Kidney (tissue), 14 donors: Measurements from ENCODE around the gene CCDC192. TPM values are rescaled to one million over a fixed set of nuclear protein-coding genes. Genes with fewer than 3 reads are reported as not detected.
A peak's percentile ranks its signal among the peaks of the same experiment; 100 is the strongest.

Experiments
- DNase-seq, 5 donors: peaks; one replicate each; pipeline ENCODE4 v3.0.0-alpha.2; 2013 to 2020
- FAIRE-seq: peaks from 2 replicates; lab custom pipeline; 2012; peaks lifted over from hg19 to GRCh38; lab: Jason Lieb, UNC
- H3K27ac ChIP-seq, 2 donors: one replicate each; pipeline ENCODE4 v1.7.0; 2013; ENCODE audit warnings: low read depth in 2 of 2, low read length in 2 of 2, inconsistent platforms in 1 of 2
- H3K27me3 ChIP-seq: one replicate; pipeline ENCODE4 v1.7.1; 2013; ENCODE audit warnings: low read length, inconsistent platforms; ENCODE audit not compliant: control insufficient read depth, insufficient read depth
- H3K36me3 ChIP-seq, 3 donors: one replicate each; pipeline versions ENCODE4 v1.7.0 to v1.7.1; 2013; ENCODE audit warnings: low read length in 3 of 3, control low read depth in 1 of 3, inconsistent platforms in 1 of 3; ENCODE audit not compliant: insufficient read depth in 3 of 3, control insufficient read depth in 2 of 3
- H3K4me1 ChIP-seq, 3 donors: one replicate each; pipeline versions ENCODE4 v1.7.0 to v1.7.1; 2013; ENCODE audit warnings: low read length in 3 of 3, inconsistent platforms in 1 of 3, low read depth in 1 of 3; ENCODE audit not compliant: control insufficient read depth in 2 of 3, insufficient read depth in 2 of 3
- H3K4me3 ChIP-seq, 3 donors: one replicate each; pipeline versions ENCODE4 v1.7.0 to v1.8.1; 2013; ENCODE audit warnings: low read length in 3 of 3, control low read depth in 1 of 3, inconsistent platforms in 1 of 3
- H3K9ac ChIP-seq, 3 donors: one replicate each; pipeline versions ENCODE4 v1.7.0 to v1.7.1; 2013; ENCODE audit warnings: low read length in 3 of 3, control low read depth in 1 of 3, inconsistent platforms in 1 of 3
- H3K9me3 ChIP-seq, 3 donors: one replicate each; pipeline versions ENCODE4 v1.7.0 to v1.7.1; 2013; ENCODE audit warnings: low read length in 3 of 3, control low read depth in 1 of 3, inconsistent platforms in 1 of 3; ENCODE audit not compliant: control insufficient read depth in 2 of 3, insufficient read depth in 1 of 3
- intact Hi-C: fragments of 100-400 bp; cut with DNase I; formaldehyde crosslinking; loops from one replicate; pipeline ENCODE4 v1.11.1; 2022
- polyA plus RNA-seq: library from polyadenylated mRNA; stranded (reverse); fragments of 350-450 nt; fragmentation: Illumina TruSeq; extraction: RNeasy Lipid Tissue Mini Kit (QIAGEN cat#74804); gene quantifications from one replicate; pipeline ENCODE4 v1.2.3, GENCODE V29; 2014; ENCODE audit warnings: low read depth, low replicate concordance; ENCODE audit not compliant: insufficient read depth
- total RNA-seq: library from RNA; stranded (reverse); fragmentation: NEBNext Ultra II Directional; extraction: Animal tissue kit (Norgen Biotek cat#: 25700); gene quantifications from one replicate; pipeline ENCODE4 v1.2.1, GENCODE V29; 2021
- TF ChIP-seq, protein P1 (sequence below): IDR thresholded peaks from 3 replicates; pipeline ENCODE4 v1.5.1; 2012; ENCODE audit warnings: mild to moderate bottlenecking, moderate library complexity, borderline replicate concordance; ENCODE audit not compliant: insufficient read depth; ENCODE audit errors: extremely low read depth
- donor health status: control.
- donor health status: control.
- donor health status: control.
- donor health status: control.
- donor health status: control.
- donor health status: DM: yes; HTN: yes; CAD: no.
- donor health status: Normal renal cell carcinoma (clear cell type).

Gene CCDC192
- total and polyA plus RNA-seq, 2 donors from 2014 or later: not detected

DNA sequence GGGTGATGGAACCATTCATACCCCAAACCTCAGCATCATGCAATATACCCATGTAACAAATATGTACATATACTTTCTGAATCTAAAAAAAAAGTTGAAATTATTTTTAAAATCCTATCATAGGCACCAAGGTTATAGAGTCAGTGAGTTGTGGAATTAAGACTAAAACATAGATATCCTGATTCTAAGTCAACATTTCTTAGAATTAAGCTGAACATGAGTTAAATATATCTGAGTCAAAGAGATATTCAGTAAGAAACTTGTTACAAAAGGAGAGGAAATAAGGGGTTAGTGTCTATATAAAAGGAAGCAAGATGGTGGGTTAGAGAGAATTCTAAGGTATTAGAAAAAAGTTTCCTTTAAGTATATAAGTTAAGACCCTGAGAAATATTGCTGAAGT is 89.9 kb downstream of the CCDC192 start:
- no peaks in the 10 kb centered on the region for H3K4me1 ChIP-seq
- H3K27me3 ChIP-seq: no peaks in the 10 kb centered on the region
- H3K36me3 ChIP-seq: no peaks in the 10 kb centered on the region
- H3K27ac ChIP-seq: no peak overlapping the region
- H3K9me3 ChIP-seq: peaks cover 0 to 6% (median 2%) of the 10 kb centered on the region in 3 donors
- FAIRE-seq (no peak), DNase-seq (no peak)
- no peak overlapping the region for H3K9ac ChIP-seq
- no peak overlapping the region for H3K4me3 ChIP-seq
- TF ChIP-seq, protein P1, sequence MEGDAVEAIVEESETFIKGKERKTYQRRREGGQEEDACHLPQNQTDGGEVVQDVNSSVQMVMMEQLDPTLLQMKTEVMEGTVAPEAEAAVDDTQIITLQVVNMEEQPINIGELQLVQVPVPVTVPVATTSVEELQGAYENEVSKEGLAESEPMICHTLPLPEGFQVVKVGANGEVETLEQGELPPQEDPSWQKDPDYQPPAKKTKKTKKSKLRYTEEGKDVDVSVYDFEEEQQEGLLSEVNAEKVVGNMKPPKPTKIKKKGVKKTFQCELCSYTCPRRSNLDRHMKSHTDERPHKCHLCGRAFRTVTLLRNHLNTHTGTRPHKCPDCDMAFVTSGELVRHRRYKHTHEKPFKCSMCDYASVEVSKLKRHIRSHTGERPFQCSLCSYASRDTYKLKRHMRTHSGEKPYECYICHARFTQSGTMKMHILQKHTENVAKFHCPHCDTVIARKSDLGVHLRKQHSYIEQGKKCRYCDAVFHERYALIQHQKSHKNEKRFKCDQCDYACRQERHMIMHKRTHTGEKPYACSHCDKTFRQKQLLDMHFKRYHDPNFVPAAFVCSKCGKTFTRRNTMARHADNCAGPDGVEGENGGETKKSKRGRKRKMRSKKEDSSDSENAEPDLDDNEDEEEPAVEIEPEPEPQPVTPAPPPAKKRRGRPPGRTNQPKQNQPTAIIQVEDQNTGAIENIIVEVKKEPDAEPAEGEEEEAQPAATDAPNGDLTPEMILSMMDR: no peak
- intact Hi-C loops: no loop called here

DNA sequence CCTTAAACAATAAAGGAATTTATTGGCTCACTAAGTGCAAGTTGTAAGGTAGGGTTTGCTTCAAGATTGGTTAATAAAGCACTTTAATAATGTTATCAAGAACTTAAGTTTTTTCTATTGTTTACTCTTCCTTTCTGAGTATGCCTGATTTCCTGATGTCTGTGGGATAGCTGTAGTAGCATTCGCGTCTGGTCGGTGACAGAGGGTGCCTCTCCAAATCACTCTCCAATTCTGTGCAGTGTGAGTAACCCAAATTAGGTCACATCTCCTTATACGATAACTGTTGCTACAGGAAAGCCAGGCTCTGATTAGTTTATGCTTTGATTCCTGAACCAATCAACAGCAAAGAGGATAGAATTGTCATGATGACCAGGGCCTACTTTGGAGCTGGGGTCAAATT is 90.7 kb downstream of the CCDC192 start:
- Histone ChIP-seq H3K27ac (no peak overlapping the region), H3K4me3 (no peak overlapping the region), H3K36me3 (no peaks in the 10 kb centered on the region), H3K9ac (no peak overlapping the region), H3K9me3 (peaks cover 0 to 6% (median 2%) of the 10 kb centered on the region in 3 donors), H3K27me3 (no peaks in the 10 kb centered on the region), H3K4me1 (no peaks in the 10 kb centered on the region)
- FAIRE-seq (no peak), DNase-seq (no peak)
- intact Hi-C loops: no loop called here
- TF ChIP-seq, protein P1: no peak

DNA sequence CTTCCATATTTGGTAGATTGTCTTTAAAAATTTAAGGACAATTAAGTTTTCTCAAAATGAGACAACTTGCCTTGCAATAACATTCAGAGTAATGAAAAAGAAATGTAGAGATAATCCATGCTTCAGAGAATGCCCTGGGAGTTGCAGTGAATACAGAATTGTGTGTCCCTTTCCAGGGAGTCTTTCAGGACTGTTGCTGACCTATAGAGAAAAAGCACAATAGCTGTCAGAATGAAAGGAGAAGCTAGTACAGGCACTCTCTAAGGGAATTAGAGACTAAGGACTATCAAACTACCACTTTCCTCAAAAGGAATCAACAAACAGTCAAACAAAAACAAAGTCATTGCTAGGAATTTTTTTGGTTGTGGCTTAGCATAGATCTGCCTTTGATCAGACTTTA is 93.0 kb downstream of the CCDC192 start:
- H3K4me1 ChIP-seq: no peaks in the 10 kb centered on the region
- intact Hi-C loops: no loop called here
- no peak overlapping the region for H3K4me3 ChIP-seq
- DNase-seq (no peak), FAIRE-seq (no peak)
- no peak overlapping the region for H3K9ac ChIP-seq
- no peaks in the 10 kb centered on the region for H3K27me3 ChIP-seq
- H3K36me3 ChIP-seq: no peaks in the 10 kb centered on the region
- no peak overlapping the region for H3K27ac ChIP-seq
- TF ChIP-seq, protein P1: no peak
- H3K9me3 ChIP-seq: peaks cover 0 to 3% (median 2%) of the 10 kb centered on the region in 3 donors

DNA sequence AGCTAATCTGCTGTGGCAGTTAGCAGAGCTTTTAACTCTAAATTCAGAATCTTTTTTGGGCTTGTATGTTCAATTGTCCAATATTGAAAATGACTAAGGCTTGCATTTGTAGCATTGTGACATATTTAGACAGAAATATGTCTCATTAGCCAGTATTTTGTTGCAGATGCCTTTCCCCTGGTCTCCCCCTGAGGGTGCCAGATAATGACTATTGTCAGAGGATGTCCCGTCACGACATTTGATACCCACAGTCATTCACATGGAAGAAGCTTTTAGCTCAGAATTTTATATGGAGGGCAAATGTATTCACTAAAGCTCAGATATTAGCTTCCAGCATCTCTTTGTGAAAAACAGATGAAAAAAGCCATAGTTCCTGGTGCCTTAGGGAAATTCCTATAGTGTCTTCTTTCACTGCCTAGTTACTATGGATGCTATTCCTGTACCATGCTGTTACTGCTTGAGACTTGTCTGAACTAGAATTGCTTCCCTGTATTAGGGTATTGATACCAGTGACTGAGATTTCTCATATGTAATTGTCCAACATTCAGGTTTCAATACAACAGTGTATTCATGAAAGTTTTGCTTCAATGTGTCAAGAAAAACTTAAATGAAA is 96.2 kb downstream of the CCDC192 start:
- no peak overlapping the region for H3K9ac ChIP-seq
- TF ChIP-seq, protein P1: no peak
- H3K4me3 ChIP-seq: no peak overlapping the region
- DNase-seq: peak in 1 of 5 donors; percentile 6
- no peaks in the 10 kb centered on the region for H3K36me3 ChIP-seq
- H3K9me3 ChIP-seq: no peaks in the 10 kb centered on the region
- no peaks in the 10 kb centered on the region for H3K27me3 ChIP-seq
- intact Hi-C loops: no loop called here
- no peaks in the 10 kb centered on the region for H3K4me1 ChIP-seq
- FAIRE-seq: no peak
- H3K27ac ChIP-seq: no peak overlapping the region
